ENCODE results near the gene ARMC9.

- no peak for TF ChIP-seq POLR2AphosphoS5 (IDR thresholded peaks at IDR 0.05; ENCODE audit: insufficient read depth, low read depth, low read length)
- TF ChIP-seq CTCF (IDR thresholded peaks at IDR 0.05; ENCODE audit: extremely low read depth in 1 of 2, insufficient read depth in 1 of 2, low read depth in 1 of 2, low read length in 2 of 2): no peak
- TF ChIP-seq EZH2 (IDR thresholded peaks at IDR 0.05; ENCODE audit: borderline replicate concordance, low read depth, low read length, severe bottlenecking): no peak
- TF ChIP-seq MAX (IDR thresholded peaks at IDR 0.05; ENCODE audit: insufficient read depth, insufficient read length): no peak
- no peak for TF ChIP-seq POLR2A (IDR thresholded peaks at IDR 0.05; ENCODE audit: low read depth, low read length)
- TF ChIP-seq MYC (IDR thresholded peaks at IDR 0.05; ENCODE audit: low read depth, low read length): no peak
Measured at GRCh38 chr2:231189571-231190495, 8.6 kb upstream of the ARMC9 start.

Measured in endothelial cell of umbilical vein (primary cell).